ENCODE data around the gene CIAO2A.

DNA sequence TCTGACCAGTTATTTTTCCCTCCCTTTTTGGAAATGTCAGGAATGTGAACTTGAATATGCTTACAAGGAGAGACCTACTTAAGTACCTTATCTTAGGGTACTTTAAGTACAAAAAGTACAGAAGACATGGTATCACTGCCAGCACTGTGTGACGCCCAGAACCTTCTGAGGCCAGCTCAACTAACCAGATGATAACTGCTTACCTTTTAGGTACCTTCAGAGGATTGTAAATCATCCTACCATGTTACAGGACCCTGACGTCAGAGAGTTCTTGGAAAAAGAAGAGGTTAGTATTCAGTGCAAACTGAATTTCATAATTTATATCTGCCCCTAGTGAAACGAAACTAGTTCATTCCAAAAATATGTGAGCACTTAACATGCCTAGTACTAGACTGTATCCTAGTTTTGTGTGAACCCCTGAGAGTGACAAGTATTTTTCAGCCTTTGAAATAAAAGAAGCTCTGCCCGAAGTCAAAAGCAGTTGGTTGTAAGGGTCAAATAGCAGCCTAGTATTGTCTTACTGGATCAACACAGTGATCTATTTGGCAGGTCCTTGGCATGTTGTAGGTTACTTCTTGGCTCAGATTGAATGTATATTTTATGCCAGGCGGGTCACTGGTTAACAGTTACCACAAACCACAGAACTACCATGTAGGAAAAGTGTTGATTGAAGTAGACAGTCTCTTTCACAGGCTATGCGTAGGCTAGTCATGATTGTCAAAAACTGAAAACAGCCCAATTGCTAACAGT, 34.1 kb upstream of the CIAO2A start:
- TF ChIP-seq, protein P1, sequence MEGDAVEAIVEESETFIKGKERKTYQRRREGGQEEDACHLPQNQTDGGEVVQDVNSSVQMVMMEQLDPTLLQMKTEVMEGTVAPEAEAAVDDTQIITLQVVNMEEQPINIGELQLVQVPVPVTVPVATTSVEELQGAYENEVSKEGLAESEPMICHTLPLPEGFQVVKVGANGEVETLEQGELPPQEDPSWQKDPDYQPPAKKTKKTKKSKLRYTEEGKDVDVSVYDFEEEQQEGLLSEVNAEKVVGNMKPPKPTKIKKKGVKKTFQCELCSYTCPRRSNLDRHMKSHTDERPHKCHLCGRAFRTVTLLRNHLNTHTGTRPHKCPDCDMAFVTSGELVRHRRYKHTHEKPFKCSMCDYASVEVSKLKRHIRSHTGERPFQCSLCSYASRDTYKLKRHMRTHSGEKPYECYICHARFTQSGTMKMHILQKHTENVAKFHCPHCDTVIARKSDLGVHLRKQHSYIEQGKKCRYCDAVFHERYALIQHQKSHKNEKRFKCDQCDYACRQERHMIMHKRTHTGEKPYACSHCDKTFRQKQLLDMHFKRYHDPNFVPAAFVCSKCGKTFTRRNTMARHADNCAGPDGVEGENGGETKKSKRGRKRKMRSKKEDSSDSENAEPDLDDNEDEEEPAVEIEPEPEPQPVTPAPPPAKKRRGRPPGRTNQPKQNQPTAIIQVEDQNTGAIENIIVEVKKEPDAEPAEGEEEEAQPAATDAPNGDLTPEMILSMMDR (IDR thresholded peaks at IDR 0.05; ENCODE audit: extremely low read depth in 1 of 2, insufficient read depth in 1 of 2, low read depth in 1 of 2, low read length in 2 of 2): no peak
- TF ChIP-seq POLR2A (IDR thresholded peaks at IDR 0.05; ENCODE audit: low read depth, low read length) (no peak), MAX (IDR thresholded peaks at IDR 0.05; ENCODE audit: insufficient read depth, insufficient read length) (no peak), EZH2 (IDR thresholded peaks at IDR 0.05; ENCODE audit: borderline replicate concordance, low read depth, low read length, severe bottlenecking) (no peak), GATA2 (IDR thresholded peaks at IDR 0.05; ENCODE audit: insufficient read depth, insufficient read length, low read depth, low read length) (no peak), JUN (IDR thresholded peaks at IDR 0.05; ENCODE audit: borderline replicate concordance, insufficient read depth, insufficient read length, low read depth) (no peak), POLR2AphosphoS5 (IDR thresholded peaks at IDR 0.05; ENCODE audit: insufficient read depth, low read depth, low read length) (no peak), FOS (IDR thresholded peaks at IDR 0.05; ENCODE audit: borderline replicate concordance, insufficient read depth, low read length) (no peak)
